ENCODE results near the gene TMEM131. TPM values are rescaled to one million over a fixed set of nuclear protein-coding genes. Genes with fewer than 3 reads are reported as not detected.

The TMEM131 gene
- total RNA-seq, 4 donors from 2014 or later, result 39.0 to 58.5 (median 41.3) TPM

DNA sequence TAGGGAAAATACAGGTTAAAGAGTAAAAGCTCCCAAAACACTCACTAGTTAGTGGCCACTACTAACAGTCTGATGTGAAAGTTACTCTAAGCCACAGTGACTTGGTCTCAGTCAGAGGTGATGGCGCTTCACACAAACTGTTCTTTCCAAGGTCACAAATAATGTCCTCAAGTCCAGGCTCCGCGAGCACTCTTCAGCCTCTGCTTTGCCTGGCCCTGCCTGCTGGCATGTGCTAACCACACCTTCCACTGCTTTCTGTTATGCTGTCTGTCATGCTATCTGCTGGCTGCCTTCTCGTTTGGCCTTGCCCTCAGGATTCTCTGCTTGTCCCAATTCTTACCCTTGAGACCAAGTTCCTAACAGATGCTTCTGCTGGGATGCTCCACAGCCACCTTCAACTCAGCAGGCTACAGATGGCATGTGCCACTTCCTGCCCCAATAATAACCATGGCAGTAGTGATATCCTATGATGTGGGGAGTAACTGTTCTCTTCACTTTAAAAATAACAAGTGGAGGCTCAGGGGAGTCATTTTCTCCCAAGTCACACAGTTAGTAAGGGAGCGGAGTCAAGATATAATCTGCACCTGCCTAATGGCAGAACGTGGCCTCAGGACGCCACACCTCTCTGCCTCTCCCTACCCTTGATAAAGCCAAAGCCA lies 206.6 kb downstream of the TMEM131 start:
- Histone ChIP-seq H3K4me3 (no peak overlapping the region), H3K27me3 (no peaks in the 10 kb centered on the region), H3K27ac (no peak overlapping the region), H3K9me3 (no peaks in the 10 kb centered on the region), H3K4me1 (no peaks in the 10 kb centered on the region), H3K36me3 (peaks cover 0 to 84% (median 19%) of the 10 kb centered on the region in 3 donors)
- TF ChIP-seq EP300 (IDR thresholded peaks at IDR 0.05) (no peak), POLR2A (IDR thresholded peaks at IDR 0.05) (no peak)
- TF ChIP-seq, protein P1, sequence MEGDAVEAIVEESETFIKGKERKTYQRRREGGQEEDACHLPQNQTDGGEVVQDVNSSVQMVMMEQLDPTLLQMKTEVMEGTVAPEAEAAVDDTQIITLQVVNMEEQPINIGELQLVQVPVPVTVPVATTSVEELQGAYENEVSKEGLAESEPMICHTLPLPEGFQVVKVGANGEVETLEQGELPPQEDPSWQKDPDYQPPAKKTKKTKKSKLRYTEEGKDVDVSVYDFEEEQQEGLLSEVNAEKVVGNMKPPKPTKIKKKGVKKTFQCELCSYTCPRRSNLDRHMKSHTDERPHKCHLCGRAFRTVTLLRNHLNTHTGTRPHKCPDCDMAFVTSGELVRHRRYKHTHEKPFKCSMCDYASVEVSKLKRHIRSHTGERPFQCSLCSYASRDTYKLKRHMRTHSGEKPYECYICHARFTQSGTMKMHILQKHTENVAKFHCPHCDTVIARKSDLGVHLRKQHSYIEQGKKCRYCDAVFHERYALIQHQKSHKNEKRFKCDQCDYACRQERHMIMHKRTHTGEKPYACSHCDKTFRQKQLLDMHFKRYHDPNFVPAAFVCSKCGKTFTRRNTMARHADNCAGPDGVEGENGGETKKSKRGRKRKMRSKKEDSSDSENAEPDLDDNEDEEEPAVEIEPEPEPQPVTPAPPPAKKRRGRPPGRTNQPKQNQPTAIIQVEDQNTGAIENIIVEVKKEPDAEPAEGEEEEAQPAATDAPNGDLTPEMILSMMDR (IDR thresholded peaks at IDR 0.05), result no peak
- no peak for DNase-seq (ENCODE audit: low spot score in 2 of 2)
- WGBS, 2 donors, result 91 to 97% methylated on average over 7 of the region's 7 CpGs

DNA sequence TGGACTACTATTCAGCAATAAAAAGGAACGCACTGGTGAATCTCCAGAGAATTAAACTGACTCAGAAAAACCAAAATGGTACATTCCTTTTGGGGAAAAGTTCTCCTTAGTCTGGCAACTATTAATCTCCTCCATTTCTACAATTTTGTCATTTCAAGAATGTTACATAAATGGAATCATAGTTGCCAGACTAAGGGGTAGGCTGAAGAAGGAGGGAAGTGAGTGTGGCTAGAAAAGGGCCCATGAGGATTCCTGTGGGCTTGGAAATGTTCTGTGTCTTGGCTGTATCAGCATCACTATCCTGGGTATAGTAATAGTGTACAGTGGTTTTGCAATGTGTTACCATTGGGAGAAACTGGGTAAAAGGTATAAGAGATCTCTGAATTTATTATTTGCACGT lies 209.9 kb downstream of the TMEM131 start:
- Histone ChIP-seq H3K4me3 (no peak overlapping the region), H3K36me3 (peaks cover 0 to 55% (median 0%) of the 10 kb centered on the region in 3 donors), H3K9me3 (no peaks in the 10 kb centered on the region), H3K27ac (no peak overlapping the region), H3K4me1 (no peaks in the 10 kb centered on the region), H3K27me3 (no peaks in the 10 kb centered on the region)
- DNase-seq (ENCODE audit: low spot score in 2 of 2), result no peak
- no peak for TF ChIP-seq POLR2A (IDR thresholded peaks at IDR 0.05)
- TF ChIP-seq, protein P1 (IDR thresholded peaks at IDR 0.05), result no peak
- TF ChIP-seq EP300 (IDR thresholded peaks at IDR 0.05), result no peak
- 89 to 90% methylated on average over 2 of the region's 2 CpGs for WGBS, 2 donors

DNA sequence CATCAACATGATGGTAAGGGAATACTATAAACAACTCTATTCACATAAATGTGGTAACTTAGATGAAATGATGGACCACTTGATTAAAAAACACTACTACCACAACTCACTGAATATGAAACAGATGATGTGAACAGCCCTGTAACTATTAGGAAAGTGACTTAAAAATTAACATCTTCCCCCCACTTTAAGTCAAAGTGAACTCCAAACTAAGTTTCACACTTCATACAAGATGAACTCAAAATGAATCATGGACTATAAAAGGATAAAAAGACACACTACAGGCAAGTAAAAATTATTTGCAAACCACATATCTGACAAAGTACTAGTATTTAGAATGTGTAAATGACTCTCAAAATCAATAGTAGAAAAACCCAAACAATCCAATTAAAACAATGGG lies 210.8 kb downstream of the TMEM131 start:
- H3K4me1 ChIP-seq, result no peaks in the 10 kb centered on the region
- no peak for DNase-seq (ENCODE audit: low spot score in 2 of 2)
- no peak for TF ChIP-seq POLR2A (IDR thresholded peaks at IDR 0.05)
- TF ChIP-seq, protein P1 (IDR thresholded peaks at IDR 0.05), result no peak
- no peak for TF ChIP-seq EP300 (IDR thresholded peaks at IDR 0.05)
- H3K4me3 ChIP-seq, result no peak overlapping the region
- H3K36me3 ChIP-seq, result peaks cover 0 to 53% (median 0%) of the 10 kb centered on the region in 3 donors
- H3K9me3 ChIP-seq, result no peaks in the 10 kb centered on the region
- H3K27me3 ChIP-seq, result no peaks in the 10 kb centered on the region
- no peak overlapping the region for H3K27ac ChIP-seq

DNA sequence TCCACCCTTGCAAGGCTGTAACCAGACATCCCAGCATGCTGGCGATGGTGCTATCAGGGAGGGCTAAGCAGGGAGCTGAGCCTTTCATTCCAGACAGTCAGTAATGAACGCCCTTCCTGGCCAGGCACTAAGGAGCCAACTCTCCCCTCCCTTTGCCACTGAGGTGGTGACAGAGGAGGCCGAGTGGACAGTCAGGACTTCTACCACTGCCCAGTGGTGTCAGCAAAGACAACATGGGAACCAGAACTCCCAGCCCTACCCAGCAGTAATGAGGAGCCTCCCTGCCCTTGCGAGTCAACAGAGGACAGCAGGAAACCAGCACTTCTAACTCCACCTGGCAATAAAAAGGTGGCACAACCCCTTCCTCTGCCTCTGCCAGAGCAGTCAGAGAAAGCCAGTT lies 213.8 kb downstream of the TMEM131 start:
- Histone ChIP-seq H3K36me3 (peaks cover 0 to 38% (median 0%) of the 10 kb centered on the region in 3 donors), H3K4me1 (no peaks in the 10 kb centered on the region), H3K9me3 (no peaks in the 10 kb centered on the region), H3K27ac (no peak overlapping the region), H3K4me3 (no peak overlapping the region), H3K27me3 (no peaks in the 10 kb centered on the region)
- DNase-seq (ENCODE audit: low spot score in 2 of 2), result no peak
- TF ChIP-seq POLR2A (IDR thresholded peaks at IDR 0.05), result no peak
- 87 to 89% methylated on average over 4 of the region's 4 CpGs for WGBS, 2 donors

DNA sequence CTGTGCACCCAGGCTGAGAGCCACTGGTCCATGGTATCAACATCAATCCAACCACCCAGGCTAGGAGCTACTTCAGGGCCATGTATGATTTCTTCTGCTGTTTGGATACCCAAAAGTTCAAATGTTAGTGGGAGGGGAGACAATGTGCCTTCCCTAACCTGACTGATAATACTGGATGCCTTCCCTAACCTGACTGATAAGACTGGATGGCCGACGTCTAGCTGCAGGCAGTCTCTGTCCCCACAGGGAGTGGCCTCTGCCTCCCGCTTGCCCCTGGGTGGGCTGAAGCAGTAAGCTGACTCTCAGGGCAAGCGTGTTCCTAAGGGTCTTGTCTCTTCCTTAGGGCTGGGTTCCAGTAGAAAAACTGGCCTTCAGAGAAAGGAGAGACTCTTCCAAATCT lies 216.6 kb downstream of the TMEM131 start:
- Histone ChIP-seq H3K27ac (no peak overlapping the region), H3K36me3 (peaks cover 0 to 49% (median 0%) of the 10 kb centered on the region in 3 donors), H3K27me3 (no peaks in the 10 kb centered on the region), H3K4me1 (no peaks in the 10 kb centered on the region), H3K4me3 (no peak overlapping the region), H3K9me3 (no peaks in the 10 kb centered on the region)
- no peak for TF ChIP-seq EP300 (IDR thresholded peaks at IDR 0.05)
- TF ChIP-seq POLR2A (IDR thresholded peaks at IDR 0.05), result no peak
- TF ChIP-seq, protein P1 (IDR thresholded peaks at IDR 0.05), result no peak
- 96% methylated on average over 3 to 4 of the region's 4 CpGs for WGBS, 2 donors
- no peak for DNase-seq (ENCODE audit: low spot score in 2 of 2)
